Activated CD8-positive, alpha-beta T cell treated with anti-CD3 and anti-CD28 coated beads, Interleukin-2, amount 10 ng/mL, durations not matched to agents 7 days and 5 days (primary cell): ENCODE data around the gene ASPA. TPM values are rescaled to one million over a fixed set of nuclear protein-coding genes. Genes with fewer than 3 reads are reported as not detected.

Experiments
- total RNA-seq, 2 experiments: library from RNA; stranded (reverse); gene quantifications; one replicate each; pipeline ENCODE4 v1.2.3, GENCODE V29; 2021

ASPA gene
- total RNA-seq, 2 experiments from 2014 or later: not detected

Other genes starting within 250 kb of the ASPA start
- under 1 TPM; 0.18 to 0.26 TPM for gene OR3A1, start 177.6 kb upstream of the ASPA start, total RNA-seq
- 1 to 10 TPM; 1.2 to 1.4 TPM for gene OR3A2, start 89.7 kb upstream of the ASPA start, total RNA-seq
- gene OR1E1, start 77.6 kb upstream of the ASPA start, total RNA-seq: not detected
- gene OR3A3, start 64.6 kb upstream of the ASPA start, total RNA-seq: not detected
- gene OR1E2, start 42.2 kb upstream of the ASPA start, total RNA-seq: not detected
- not detected for gene SPATA22, start 4.2 kb upstream of the ASPA start, total RNA-seq
- gene TRPV3, start 81.8 kb downstream of the ASPA start, total RNA-seq: under 1 TPM; 0.31 to 0.37 TPM
- 1 to 10 TPM; 4.2 to 4.3 TPM for gene TRPV1, start 133.4 kb downstream of the ASPA start, total RNA-seq
- 10 to 100 TPM; 12.0 to 12.5 TPM for gene SHPK, start 160.3 kb downstream of the ASPA start, total RNA-seq
- gene CTNS, start 160.8 kb downstream of the ASPA start, total RNA-seq: 1 to 10 TPM; 7.7 to 9.7 TPM
- gene TAX1BP3, start 192.6 kb downstream of the ASPA start, total RNA-seq: 10 to 100 TPM; 16.1 to 18.0 TPM
- 10 to 100 TPM; 39.7 to 43.1 TPM for gene EMC6, start 192.8 kb downstream of the ASPA start, total RNA-seq
- gene P2RX5, start 220.2 kb downstream of the ASPA start, total RNA-seq: 1 to 10 TPM; 7.8 to 8.1 TPM
- gene HASPIN, start 247.9 kb downstream of the ASPA start, total RNA-seq: 10 to 100 TPM; 27.0 to 28.1 TPM